GM12878 (cell line): ENCODE measurements around the gene KRT20. TPM values are rescaled to one million over a fixed set of nuclear protein-coding genes. Genes with fewer than 3 reads are reported as not detected.

Experiments used
- ATAC-seq: fragments of 200-7000 bp; cut with Tn5 transposase; 3 replicates; pipeline ENCODE4 v1.9.1; 2020; ENCODE audit warnings: mild to moderate bottlenecking, moderate library complexity
- BruUV-seq: library from RNA; stranded (reverse); fragments of 400-500 nt; replicated peaks from 2 replicates; lab custom pipeline; 2021; lab: Mats Ljungman, UMichigan
- CTCF ChIA-PET: fragments of 300-600 bp; sonication (Branson Sonifier 250); formaldehyde crosslinking; extraction: SDS; loops from one replicate; lab custom pipeline; 2021; ENCODE audit warnings: inconsistent platforms; lab: Yijun Ruan, JAX
- POLR2A ChIA-PET: fragments of 350-600 bp; formaldehyde crosslinking; extraction: SDS; loops from one replicate; lab custom pipeline; 2021; ENCODE audit warnings: inconsistent platforms; lab: Charles Lee
- RAD21 ChIA-PET: fragments of 300-600 bp; sonication (Branson Sonifier 250); formaldehyde crosslinking; loops from one replicate; lab custom pipeline; 2023; ENCODE audit warnings: antibody characterized with exemption; ENCODE audit not compliant: unreplicated experiment; lab: Charles Lee
- SMC1A ChIA-PET: fragments of 300-600 bp; sonication (Branson Sonifier 250); formaldehyde crosslinking; loops from one replicate; lab custom pipeline; 2023; ENCODE audit not compliant: unreplicated experiment, uncharacterized antibody; lab: Charles Lee
- DNase-seq: peaks from one replicate; pipeline ENCODE4 v3.0.0-alpha.2; 2011; ENCODE audit warnings: low read depth, low spot score
- FAIRE-seq: peaks from 3 replicates; lab custom pipeline; 2011; peaks lifted over from hg19 to GRCh38; lab: Jason Lieb, UNC
- H2AFZ ChIP-seq: 2 replicates; pipeline ENCODE4 v1.6.0; 2011; ENCODE audit warnings: low read depth, low read length, control low read depth; ENCODE audit not compliant: control insufficient read depth
- H3K27ac ChIP-seq: 2 replicates; pipeline ENCODE4 v1.5.1; 2011; ENCODE audit warnings: control low read depth; ENCODE audit not compliant: control insufficient read depth, insufficient read depth
- H3K27me3 ChIP-seq, 2 experiments: replicated peaks in 1 of 2; 2 replicates each; pipeline versions ENCODE4 v1.6.0 to v1.6.1; 2011; ENCODE audit warnings: low read length in 1 of 2; ENCODE audit not compliant: control insufficient read depth in 2 of 2, insufficient read depth in 2 of 2
- H3K36me3 ChIP-seq, 2 experiments: 2 replicates each; pipeline ENCODE4 v1.5.1; 2011; ENCODE audit warnings: low read length in 1 of 2; ENCODE audit not compliant: control insufficient read depth in 2 of 2, insufficient read depth in 2 of 2
- H3K4me1 ChIP-seq: 2 replicates; pipeline ENCODE4 v1.6.1; 2011; ENCODE audit warnings: mild to moderate bottlenecking, low read length, moderate library complexity, mixed read lengths; ENCODE audit not compliant: control insufficient read depth, insufficient read depth
- H3K4me2 ChIP-seq: 2 replicates; pipeline ENCODE4 v1.6.0; 2011; ENCODE audit warnings: control low read depth; ENCODE audit not compliant: control insufficient read depth, insufficient read depth
- H3K4me3 ChIP-seq: fragments of 200-600 bp; sonication (generic); 2 replicates; pipeline ENCODE4 v1.5.1; 2016
- H3K79me2 ChIP-seq: 2 replicates; pipeline ENCODE4 v1.6.0; 2011; ENCODE audit warnings: low read length; ENCODE audit not compliant: control insufficient read depth, insufficient read depth
- H3K9ac ChIP-seq: 2 replicates; pipeline ENCODE4 v1.8.0; 2011; ENCODE audit warnings: low read length, control low read depth, mixed read lengths; ENCODE audit not compliant: control insufficient read depth, insufficient read depth
- H3K9me3 ChIP-seq: replicated peaks from 3 replicates; pipeline ENCODE4 v1.5.1; 2011; ENCODE audit warnings: mild to moderate bottlenecking, low read length; ENCODE audit not compliant: control insufficient read depth, insufficient read depth
- H4K20me1 ChIP-seq: 2 replicates; pipeline ENCODE4 v1.6.0; 2011; ENCODE audit not compliant: control insufficient read depth, insufficient read depth
- ASH2L ChIP-seq: fragments of 300-600, 200-600 bp; sonication (generic); IDR thresholded peaks from 2 replicates; pipeline ENCODE4 v1.6.1; 2017; ENCODE audit warnings: low read depth, mild to moderate bottlenecking, borderline replicate concordance
- E2F8 ChIP-seq: fragments of 450-650 bp; IDR thresholded peaks from 2 replicates; pipeline ENCODE4 v1.6.1; 2018; ENCODE audit warnings: mild to moderate bottlenecking, low read depth, moderate library complexity; ENCODE audit not compliant: partially characterized antibody
- MXI1 ChIP-seq: fragments of 150-350 bp; IDR thresholded peaks from 2 replicates; pipeline ENCODE4 v1.6.1; 2011; ENCODE audit warnings: low read depth, mild to moderate bottlenecking, inconsistent platforms, low read length, improper control_type of control experiment
- MYB ChIP-seq: fragments of 150-350 bp; IDR thresholded peaks from 2 replicates; pipeline ENCODE4 v1.6.1; 2014; ENCODE audit warnings: mild to moderate bottlenecking, low read depth, low read length, borderline replicate concordance
- MYC ChIP-seq: IDR thresholded peaks from 2 replicates; pipeline ENCODE4 v1.6.1; 2011; ENCODE audit warnings: mild to moderate bottlenecking, low read length, moderate library complexity, inconsistent platforms; ENCODE audit not compliant: insufficient read depth, insufficient replicate concordance, insufficient read length, severe bottlenecking
- NKRF ChIP-seq: fragments of 450-650 bp; conservative IDR thresholded peaks from 2 replicates; pipeline ENCODE4 v1.6.1; 2017; ENCODE audit warnings: mild to moderate bottlenecking, moderate library complexity
- NR2F1 ChIP-seq: fragments of 450-650 bp; conservative IDR thresholded peaks from 2 replicates; pipeline ENCODE4 v1.6.1; 2017; ENCODE audit warnings: mild to moderate bottlenecking
- POU2F2 ChIP-seq: IDR thresholded peaks from 3 replicates; pipeline ENCODE4 v1.6.1; 2011; ENCODE audit warnings: low read depth, mild to moderate bottlenecking, low read length, borderline replicate concordance
- SIX5 ChIP-seq: IDR thresholded peaks from 2 replicates; pipeline ENCODE4 v1.6.1; 2011; ENCODE audit warnings: mild to moderate bottlenecking, low read depth, low read length, moderate library complexity; ENCODE audit not compliant: severe bottlenecking
- SKIL ChIP-seq: fragments of 450-650 bp; IDR thresholded peaks from 2 replicates; pipeline ENCODE4 v1.6.1; 2017; ENCODE audit warnings: mild to moderate bottlenecking, low read depth, inconsistent platforms; ENCODE audit not compliant: poor library complexity, severe bottlenecking
- SMAD1 ChIP-seq: fragments of 450-650 bp; IDR thresholded peaks from 2 replicates; pipeline ENCODE4 v1.6.1; 2018; ENCODE audit warnings: mild to moderate bottlenecking, low read depth; ENCODE audit not compliant: partially characterized antibody
- TARDBP ChIP-seq: IDR thresholded peaks from 2 replicates; pipeline ENCODE4 v1.6.1; 2016; ENCODE audit warnings: borderline replicate concordance
- TCF3 ChIP-seq: IDR thresholded peaks from 2 replicates; pipeline ENCODE4 v1.6.1; 2012; ENCODE audit warnings: low read depth, mild to moderate bottlenecking, low read length, borderline replicate concordance; ENCODE audit not compliant: insufficient read depth
- ZNF207 ChIP-seq: fragments of 450-650 bp; IDR thresholded peaks from 2 replicates; pipeline ENCODE4 v1.6.1; 2014; ENCODE audit warnings: antibody characterized with exemption, mild to moderate bottlenecking, borderline replicate concordance
- ZNF622 ChIP-seq: fragments of 450-650 bp; IDR thresholded peaks from 2 replicates; pipeline ENCODE4 v1.6.1; 2017; ENCODE audit warnings: mild to moderate bottlenecking, inconsistent platforms
- WGBS: methylation state at CpG from one replicate; pipeline ENCODE4 v1.1.6; 2016; ENCODE audit warnings: low lambda C conversion rate; ENCODE audit not compliant: insufficient replicate concordance, insufficient coverage; ENCODE audit errors: missing lambda C conversion rate; 5-methylcytosine and 5-hydroxymethylcytosine counted together
- in situ Hi-C: fragments of 300-500 bp; cut with MboI; formaldehyde crosslinking; loops from 9 replicates; pipeline ENCODE4 v1.14.3; 2018; ENCODE audit warnings: mixed read lengths
- intact Hi-C: fragments of 100-400 bp; cut with micrococcal nuclease; formaldehyde crosslinking; loops from one replicate; pipeline ENCODE4 v1.14.2; 2022; ENCODE audit not compliant: unreplicated experiment
- polyA plus RNA-seq, 11 experiments: library from polyadenylated mRNA; depleted of rRNA in 4 of 11; unstranded in 6 of 11; stranded (reverse) in 5 of 11; fragments of >200 nt; fragmentation: Nextera tagmentation in 4 of 11; fragmentation: Illumina TruSeq in 1 of 11; extraction: Ambion mirVana in 4 of 11; extraction: Trizol in 1 of 11; gene quantifications; 1 replicate in 1 of 11; 2 replicates in 10 of 11; pipeline versions ENCODE4 v1.2.1 to v1.2.3, GENCODE V29; 2011 to 2016; ENCODE audit warnings: inconsistent platforms in 2 of 11, missing spikeins in 2 of 11, low read depth in 1 of 11
- total RNA-seq, 4 experiments: library from RNA; depleted of rRNA in 3 of 4; stranded (reverse); fragments of >200 nt in 3 of 4; fragmentation: Illumina TruSeq in 1 of 4; extraction: Trizol in 1 of 4; gene quantifications; 2 replicates each; pipeline versions ENCODE4 v1.2.1 to v1.2.3, GENCODE V29; 2013 to 2021

KRT20 gene
- total and polyA plus RNA-seq, 10 of the 15 experiments (the other 5 are each of a cell fraction or from before 2014, with no cell fraction given): 0.23 TPM; not detected in 9

- H4K20me1 ChIP-seq: no peaks in the 10 kb centered on the region
- TF ChIP-seq SIX5 (no peak), TARDBP (no peak), MYB (no peak), MXI1 (no peak), ASH2L (no peak), SKIL (no peak), POU2F2 (no peak), SMAD1 (no peak), MYC (no peak), E2F8 (no peak), NR2F1 (no peak), ZNF622 (no peak), TCF3 (no peak), NKRF (no peak), ZNF207 (no peak)
- peaks cover 0 to 2% of the 10 kb centered on the region in 2 experiments; a peak in 2 of 4 replicates for H3K27me3 ChIP-seq
- ChIA-PET CTCF (no interaction called here), POLR2A (no interaction called here), SMC1A (no interaction called here), RAD21 (no interaction called here)
- no peak overlapping the region for H3K9ac ChIP-seq
- H3K4me3 ChIP-seq: no peak overlapping the region
- intact Hi-C loops (no loop called here), in situ Hi-C loops (no loop called here)
- FAIRE-seq (no peak), DNase-seq (no peak), ATAC-seq (no peak)
- H3K36me3 ChIP-seq: no peaks in the 10 kb centered on the region
- no peaks in the 10 kb centered on the region for H3K9me3 ChIP-seq
- no peak overlapping the region for H3K4me2 ChIP-seq
- no peaks in the 10 kb centered on the region for H3K4me1 ChIP-seq
- H3K27ac ChIP-seq: no peak overlapping the region
- BruUV-seq: no TSS peak
- no peak overlapping the region for H2AFZ ChIP-seq
- no peaks in the 10 kb centered on the region for H3K79me2 ChIP-seq
- 40% methylated on average over 14 of the region's 14 CpGs for WGBS
These were observed 20.2 kb downstream of the KRT20 start for GRCh38 chr17:40864661-40865390.
